Hepatocyte (in vitro differentiated cells): ENCODE measurements around the gene VOPP1.

Source experiments
- CTCF ChIP-seq: fragments of 200-600 bp; sonication (generic); IDR thresholded peaks from 2 replicates; pipeline ENCODE4 v1.5.1; 2016; ENCODE audit warnings: antibody characterized with exemption, mild to moderate bottlenecking; ENCODE audit not compliant: poor library complexity
- EZH2 ChIP-seq: fragments of 200-600 bp; sonication (generic); IDR thresholded peaks from 2 replicates; pipeline ENCODE4 v1.6.1; 2016; ENCODE audit warnings: antibody characterized with exemption, mild to moderate bottlenecking, borderline replicate concordance
- EZH2phosphoT487 ChIP-seq: fragments of 200-600 bp; sonication (generic); IDR thresholded peaks from one replicate; pipeline ENCODE4 v1.6.1; 2018; ENCODE audit warnings: antibody characterized with exemption, mild to moderate bottlenecking, low read depth, moderate library complexity; ENCODE audit not compliant: unreplicated experiment, severe bottlenecking

- TF ChIP-seq CTCF, result no peak
- no peak for TF ChIP-seq EZH2
- TF ChIP-seq EZH2phosphoT487, result no peak
Observed at GRCh38 chr7:55555160-55555559, 17.1 kb downstream of the VOPP1 start.
